HepG2 (cell line): ENCODE results near the gene CAMSAP2. TPM values are rescaled to one million over a fixed set of nuclear protein-coding genes. Genes with fewer than 3 reads are reported as not detected.

Experiments
- ATAC-seq: fragments of 200-7000 bp; cut with Tn5 transposase; 3 replicates; pipeline ENCODE4 v1.9.1; 2020; ENCODE audit warnings: mild to moderate bottlenecking, moderate library complexity
- BruUV-seq: library from RNA; stranded (reverse); fragments of 400-500 nt; replicated peaks from 2 replicates; lab custom pipeline; 2021; lab: Mats Ljungman, UMichigan
- CTCF ChIA-PET: fragments of 300-600 bp; formaldehyde crosslinking; extraction: SDS; loops from one replicate; lab custom pipeline; 2021; ENCODE audit warnings: low total read pairs, inconsistent platforms, low intra/inter-chr PET ratio; lab: Yijun Ruan, JAX
- POLR2A ChIA-PET: fragments of 350-600 bp; sonication (Branson Sonifier 250); formaldehyde crosslinking; loops from one replicate; lab custom pipeline; 2020; ENCODE audit warnings: antibody characterized with exemption, inconsistent platforms; lab: Yijun Ruan, JAX
- DNase-seq: peaks from one replicate; pipeline ENCODE4 v3.0.0-alpha.2; 2015; ENCODE audit warnings: low spot score
- FAIRE-seq: peaks from 3 replicates; lab custom pipeline; 2011; peaks lifted over from hg19 to GRCh38; lab: Jason Lieb, UNC
- H2AFZ ChIP-seq: one replicate; pipeline ENCODE4 v1.6.1; 2011; ENCODE audit warnings: low read length, inconsistent platforms
- H3K27ac ChIP-seq: fragments of 300-600 bp; 3 replicates; pipeline ENCODE4 v1.8.0; 2011; ENCODE audit warnings: mixed run types, mild to moderate bottlenecking, mixed read lengths, low read length, inconsistent platforms; ENCODE audit not compliant: insufficient read depth; ENCODE audit errors: extremely low read length
- H3K27me3 ChIP-seq, 2 experiments: fragments of 200-600 bp in 1 of 2; 2 replicates in 1 of 2; 3 replicates in 1 of 2; pipeline versions ENCODE4 v1.6.0 to v1.8.0; 2011; ENCODE audit warnings: low read length in 2 of 2, mild to moderate bottlenecking in 2 of 2, moderate library complexity in 2 of 2, inconsistent platforms in 1 of 2; ENCODE audit not compliant: insufficient read depth in 2 of 2, control insufficient read depth in 1 of 2
- H3K36me3 ChIP-seq, 2 experiments: fragments of 200-600 bp in 1 of 2; replicated peaks in 1 of 2; 2 replicates in 1 of 2; 3 replicates in 1 of 2; pipeline versions ENCODE4 v1.5.1 to v1.8.0; 2011; ENCODE audit warnings: low read length in 2 of 2, inconsistent platforms in 1 of 2; ENCODE audit not compliant: insufficient read depth in 2 of 2, control insufficient read depth in 1 of 2
- H3K4me1 ChIP-seq: 2 replicates; pipeline ENCODE4 v1.5.1; 2012; ENCODE audit warnings: low read length, inconsistent platforms; ENCODE audit not compliant: insufficient read depth
- H3K4me2 ChIP-seq: 2 replicates; pipeline ENCODE4 v1.6.0; 2011; ENCODE audit warnings: low read depth, low read length, inconsistent platforms
- H3K4me3 ChIP-seq, 3 experiments: fragments of 200-600 bp in 1 of 3; sonication (generic), shearing (Covaris generic) in 1 of 3; replicated peaks in 1 of 3; 2 replicates each; pipeline ENCODE4 v1.5.1; 2011 to 2016; ENCODE audit warnings: low read length in 3 of 3, inconsistent platforms in 2 of 3, low read depth in 2 of 3, mild to moderate bottlenecking in 2 of 3, control low read depth in 1 of 3, mixed read lengths in 1 of 3; ENCODE audit not compliant: insufficient read depth in 1 of 3
- H3K79me2 ChIP-seq: one replicate; pipeline ENCODE4 v1.6.1; 2011; ENCODE audit warnings: low read length, inconsistent platforms; ENCODE audit not compliant: insufficient read depth
- H3K9ac ChIP-seq: 2 replicates; pipeline ENCODE4 v1.6.0; 2011; ENCODE audit warnings: mild to moderate bottlenecking, low read depth, low read length, inconsistent platforms; ENCODE audit not compliant: insufficient read depth
- H3K9me3 ChIP-seq: 2 replicates; pipeline ENCODE4 v1.5.1; 2012; ENCODE audit warnings: mild to moderate bottlenecking, low read length
- H4K20me1 ChIP-seq: 2 replicates; pipeline ENCODE4 v1.6.0; 2011; ENCODE audit warnings: inconsistent platforms, mild to moderate bottlenecking, low read length, moderate library complexity; ENCODE audit not compliant: insufficient read depth
- CC2D1A ChIP-seq: sonication (generic); formaldehyde crosslinking; IDR thresholded peaks from 2 replicates; pipeline ENCODE4 v1.8.1; 2023; ENCODE audit warnings: mild to moderate bottlenecking, missing genetic modification reagents
- NR2F6 ChIP-seq, 2 experiments: IDR thresholded peaks; 2 replicates each; pipeline ENCODE4 v1.6.1; 2016; ENCODE audit warnings: antibody characterized with exemption in 1 of 2, mild to moderate bottlenecking in 1 of 2
- ZNF180 ChIP-seq: sonication (generic); formaldehyde crosslinking; IDR thresholded peaks from 2 replicates; pipeline ENCODE4 v1.4.0; 2020; ENCODE audit warnings: low read depth, missing genetic modification reagents, borderline replicate concordance
- ZNF883 ChIP-seq: sonication (generic); formaldehyde crosslinking; IDR thresholded peaks from 2 replicates; pipeline ENCODE4 v1.5.1; 2020; ENCODE audit warnings: mild to moderate bottlenecking, missing genetic modification reagents; ENCODE audit errors: not compliant biosample characterization
- WGBS: methylation state at CpG from one replicate; pipeline ENCODE4 v1.1.6; 2017; ENCODE audit warnings: low lambda C conversion rate; 5-methylcytosine and 5-hydroxymethylcytosine counted together
- in situ Hi-C: cut with HindIII; loops from 2 replicates; pipeline ENCODE4 v1.10.0; 2017; ENCODE audit warnings: low pct_unique_long_range_greater_than_20kb; ENCODE audit not compliant: extremely low pct_ligation_motif_present
- intact Hi-C: fragments of 100-400 bp; cut with micrococcal nuclease; formaldehyde crosslinking; loops from one replicate; pipeline ENCODE4 v1.10.0; 2022; ENCODE audit not compliant: unreplicated experiment
- polyA plus RNA-seq, 8 experiments: library from polyadenylated mRNA; depleted of rRNA in 3 of 8; stranded (reverse) in 7 of 8; unstranded in 1 of 8; fragments of >200 nt; fragmentation: Illumina TruSeq in 4 of 8; extraction: Trizol in 4 of 8; gene quantifications; 2 replicates each; pipeline versions ENCODE4 v1.2.1 to v1.2.3, GENCODE V29; 2011 to 2016; ENCODE audit warnings: low read depth in 4 of 8, missing spikeins in 1 of 8, mixed read lengths in 1 of 8; ENCODE audit not compliant: insufficient read depth in 1 of 8
- total RNA-seq, 5 experiments: library from RNA; depleted of rRNA; stranded (reverse); fragments of >200 nt; fragmentation: Illumina TruSeq; extraction: Trizol; gene quantifications; 2 replicates each; pipeline ENCODE4 v1.2.3, GENCODE V29; 2016; ENCODE audit warnings: low read depth in 1 of 5
- TF ChIP-seq, protein P1 (sequence below): sonication (generic); formaldehyde crosslinking; IDR thresholded peaks from 2 replicates; pipeline ENCODE4 v1.5.0; 2020; ENCODE audit warnings: mild to moderate bottlenecking, missing genetic modification reagents

The CAMSAP2 gene
- total and polyA plus RNA-seq, 2 of the 13 experiments (the other 11 are each of a cell fraction or from before 2014, with no cell fraction given), result 3.4 to 8.2 TPM

- H3K9ac ChIP-seq, result no peak overlapping the region
- intact Hi-C loops, result no loop called here
- H3K36me3 ChIP-seq, result no peaks in the 10 kb centered on the region
- CTCF ChIA-PET, result no interaction called here
- peaks cover 1% of the 10 kb centered on the region for H3K79me2 ChIP-seq
- H2AFZ ChIP-seq, result no peak overlapping the region
- BruUV-seq, result no TSS peak
- FAIRE-seq, result no peak
- H3K4me1 ChIP-seq, result peaks cover 59% of the 10 kb centered on the region
- DNase-seq, result no peak
- no peak overlapping the region for H3K27ac ChIP-seq
- POLR2A ChIA-PET, result interaction anchor here (0.8 to 2.9 kb wide), 10 partner anchors 8 to 218 kb away, joined by 3 to 40 read pairs (median 8); partner anchors contain the start of gene DDX59
- TF ChIP-seq, protein P1, sequence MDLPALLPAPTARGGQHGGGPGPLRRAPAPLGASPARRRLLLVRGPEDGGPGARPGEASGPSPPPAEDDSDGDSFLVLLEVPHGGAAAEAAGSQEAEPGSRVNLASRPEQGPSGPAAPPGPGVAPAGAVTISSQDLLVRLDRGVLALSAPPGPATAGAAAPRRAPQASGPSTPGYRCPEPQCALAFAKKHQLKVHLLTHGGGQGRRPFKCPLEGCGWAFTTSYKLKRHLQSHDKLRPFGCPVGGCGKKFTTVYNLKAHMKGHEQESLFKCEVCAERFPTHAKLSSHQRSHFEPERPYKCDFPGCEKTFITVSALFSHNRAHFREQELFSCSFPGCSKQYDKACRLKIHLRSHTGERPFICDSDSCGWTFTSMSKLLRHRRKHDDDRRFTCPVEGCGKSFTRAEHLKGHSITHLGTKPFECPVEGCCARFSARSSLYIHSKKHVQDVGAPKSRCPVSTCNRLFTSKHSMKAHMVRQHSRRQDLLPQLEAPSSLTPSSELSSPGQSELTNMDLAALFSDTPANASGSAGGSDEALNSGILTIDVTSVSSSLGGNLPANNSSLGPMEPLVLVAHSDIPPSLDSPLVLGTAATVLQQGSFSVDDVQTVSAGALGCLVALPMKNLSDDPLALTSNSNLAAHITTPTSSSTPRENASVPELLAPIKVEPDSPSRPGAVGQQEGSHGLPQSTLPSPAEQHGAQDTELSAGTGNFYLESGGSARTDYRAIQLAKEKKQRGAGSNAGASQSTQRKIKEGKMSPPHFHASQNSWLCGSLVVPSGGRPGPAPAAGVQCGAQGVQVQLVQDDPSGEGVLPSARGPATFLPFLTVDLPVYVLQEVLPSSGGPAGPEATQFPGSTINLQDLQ (CRISPR knock-in tag), result peak; percentile 18; the same call in 1 of the 2 replicates
- TF ChIP-seq NR2F6 (IDR thresholded peaks at IDR 0.05) (no peak), NR2F6 (CRISPR knock-in tag; IDR thresholded peaks at IDR 0.05) (0 out of 2 replicates have a peak, but pooled peaks have one; percentile 11), ZNF883 (peak; percentile 22), ZNF180 (CRISPR knock-in tag) (no peak), CC2D1A (0 out of 2 replicates have a peak, but pooled peaks have one; percentile 31)
- TF ChIP-seq, all 625 proteins: peak for 4
- H3K27me3 ChIP-seq, result no peaks in the 10 kb centered on the region
- in situ Hi-C loops, result no loop called here
- peak overlapping the region; percentile 94 for H3K4me2 ChIP-seq
- peak; percentile 14 for ATAC-seq
- H3K9me3 ChIP-seq, result no peaks in the 10 kb centered on the region
- peak overlapping the region; percentile 45 to 63 (median 46) for H3K4me3 ChIP-seq
- H4K20me1 ChIP-seq, result no peaks in the 10 kb centered on the region
- WGBS, result 1% methylated on average over 6 of the region's 9 CpGs
Observed at GRCh38 chr1:200887772-200888348, 149.2 kb downstream of the CAMSAP2 start.
